ENCODE results near the gene SLC44A1.

Gene SLC44A1

DNA sequence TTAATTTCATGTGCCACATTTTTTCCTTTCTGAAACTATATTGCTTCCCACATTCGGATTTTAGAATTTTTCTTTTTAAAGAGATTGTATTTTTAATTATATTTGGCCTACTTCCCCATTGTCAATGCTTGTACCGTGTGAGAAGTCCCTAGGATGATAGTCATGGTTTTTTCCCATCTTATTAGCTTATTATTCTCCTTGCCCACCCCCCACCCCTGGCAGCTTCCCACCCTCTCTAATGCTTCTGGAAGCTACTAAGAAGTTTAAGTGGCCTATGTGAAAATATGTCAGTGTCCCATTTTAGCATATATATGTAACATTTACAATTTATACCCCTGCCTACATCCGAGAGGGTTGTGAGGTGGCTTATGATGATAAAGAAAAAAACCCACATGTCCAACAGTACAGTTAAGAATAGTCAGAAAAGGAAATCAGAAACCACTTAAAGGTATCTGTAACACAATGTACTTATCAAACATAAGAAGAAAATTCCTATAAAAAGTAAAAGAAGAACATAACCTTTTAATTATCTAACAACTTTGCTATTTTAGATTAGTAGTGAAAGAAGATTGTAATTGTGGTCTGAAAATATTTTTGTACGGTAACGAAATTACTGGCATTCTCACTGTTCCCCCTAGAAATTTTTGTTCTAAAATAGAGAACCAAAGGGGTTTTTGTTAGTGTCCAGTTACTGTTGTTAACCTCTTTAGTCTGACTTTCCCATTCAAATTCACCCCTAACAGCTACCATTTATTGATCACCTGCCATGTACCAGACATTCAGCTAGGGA lies 62.1 kb downstream of the SLC44A1 start:
- no peak for DNase-seq

GRCh38 chr9:105307591-105308130 lies 63.2 kb downstream of the SLC44A1 start:
- DNase-seq: no peak

DNA sequence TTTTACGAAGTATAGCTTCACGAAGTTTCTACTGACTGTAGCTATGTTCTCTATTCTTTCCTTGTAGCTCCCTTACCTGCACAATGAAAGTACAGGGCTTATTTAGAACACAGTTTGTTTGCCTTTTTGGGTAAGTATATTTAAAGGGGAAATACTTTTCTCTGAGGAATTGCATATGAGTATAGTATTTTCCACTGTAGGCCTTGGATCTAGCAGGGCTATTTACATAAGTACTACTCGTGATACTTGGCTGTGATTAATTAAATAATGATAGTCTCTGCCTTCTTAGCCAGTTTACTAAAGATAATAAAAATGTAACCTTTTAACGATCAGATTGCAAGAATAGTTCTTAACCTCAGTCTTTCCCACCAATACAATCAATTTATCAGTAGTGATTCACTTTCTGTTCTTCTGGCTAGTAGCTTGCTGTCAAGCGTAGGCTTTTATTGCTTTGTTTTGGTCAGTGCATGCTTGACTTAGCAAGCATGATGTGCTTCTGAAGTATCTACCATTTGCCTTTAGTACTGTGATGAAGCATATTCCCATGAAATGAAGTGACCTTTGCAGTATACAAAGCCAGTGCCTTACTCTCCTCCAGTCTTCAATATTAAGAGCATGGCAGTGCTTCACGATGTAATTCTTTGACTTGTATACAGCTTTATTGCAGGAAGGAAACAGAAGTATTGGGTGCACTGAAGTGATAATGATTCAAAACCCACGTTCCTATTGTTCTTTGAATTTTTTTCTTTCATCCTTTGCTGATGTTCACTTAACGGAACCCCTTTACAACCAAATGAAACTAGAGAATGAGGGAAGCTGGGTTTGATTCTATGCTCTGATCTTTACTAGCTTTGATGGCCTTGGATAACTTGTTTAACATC lies 64.2 kb downstream of the SLC44A1 start:
- no peak for DNase-seq

GRCh38 chr9:105309531-105309931 lies 65.1 kb downstream of the SLC44A1 start:
- no peak for DNase-seq

DNA sequence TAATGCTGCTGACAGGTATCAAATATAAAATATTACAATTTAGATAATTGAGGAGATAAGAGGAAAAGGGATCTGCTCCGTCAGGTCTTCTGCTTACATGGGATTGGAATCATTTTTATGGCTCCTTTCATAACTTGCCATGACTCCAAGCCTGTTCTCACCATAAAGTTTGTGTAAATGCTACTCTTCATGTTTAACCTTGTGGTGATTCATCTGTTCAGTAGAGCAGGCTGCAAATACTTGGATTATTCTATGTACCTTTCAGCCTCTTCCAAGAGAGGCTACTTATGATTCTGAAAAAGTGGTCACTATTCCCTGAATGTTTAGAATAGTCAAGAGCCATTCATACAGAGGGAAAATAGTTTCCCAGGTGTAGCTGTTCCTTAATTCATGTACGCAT lies 66.9 kb downstream of the SLC44A1 start:
- DNase-seq: no peak

GRCh38 chr9:105313238-105313637 lies 68.8 kb downstream of the SLC44A1 start:
- no peak for DNase-seq

GRCh38 chr9:105316703-105317102 lies 72.3 kb downstream of the SLC44A1 start:
- DNase-seq: no peak

DNA sequence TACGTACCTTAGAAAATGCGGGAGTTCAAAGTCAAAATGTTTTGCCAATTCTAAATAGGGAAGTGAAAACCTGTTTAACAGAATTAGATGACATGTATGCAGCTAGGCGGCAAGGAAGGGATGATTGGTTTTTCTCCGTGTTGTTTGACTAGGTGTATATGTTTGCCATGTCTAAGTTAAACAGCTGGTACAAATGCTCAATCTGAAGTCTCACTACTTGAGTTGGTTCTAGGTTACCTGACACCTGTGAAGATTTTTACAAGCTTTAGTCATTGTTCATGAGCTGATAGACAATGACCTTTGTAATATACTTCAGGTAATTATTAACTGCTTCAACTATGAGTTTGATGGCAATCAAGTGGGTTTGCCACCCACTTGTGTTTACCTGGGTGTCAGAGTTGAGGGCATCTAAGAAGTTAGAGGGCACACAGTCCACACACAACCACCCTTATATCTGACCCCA lies 74.3 kb downstream of the SLC44A1 start:
- DNase-seq: no peak

DNA sequence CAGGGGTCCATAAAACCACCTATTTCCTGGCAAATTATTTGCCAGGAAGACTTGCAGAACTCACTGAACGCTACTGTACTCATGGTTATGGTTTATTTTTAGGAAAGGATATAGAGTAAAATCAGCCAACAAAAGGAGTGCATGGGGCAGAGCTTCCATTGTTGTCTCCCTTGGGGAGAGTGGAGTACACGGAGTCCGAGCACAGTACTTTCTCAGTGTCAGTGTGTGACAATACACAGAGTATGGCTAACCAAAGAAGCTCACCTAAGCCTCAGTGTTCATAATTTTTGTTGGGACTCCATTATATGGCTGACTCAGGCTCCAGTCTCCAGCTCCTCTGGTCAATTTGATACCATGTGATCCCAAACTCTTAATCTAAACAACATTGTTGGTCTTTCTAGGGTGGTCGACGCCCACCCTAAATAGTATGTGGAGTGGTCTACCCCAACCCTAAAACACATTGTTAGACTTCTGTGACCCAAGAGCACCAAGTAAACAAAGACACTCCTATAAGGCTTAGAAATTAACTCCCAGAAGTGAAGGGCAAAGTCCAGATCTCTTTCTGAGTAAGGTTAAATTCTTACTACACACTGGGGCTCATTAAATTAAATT lies 74.9 kb downstream of the SLC44A1 start:
- DNase-seq: no peak

DNA sequence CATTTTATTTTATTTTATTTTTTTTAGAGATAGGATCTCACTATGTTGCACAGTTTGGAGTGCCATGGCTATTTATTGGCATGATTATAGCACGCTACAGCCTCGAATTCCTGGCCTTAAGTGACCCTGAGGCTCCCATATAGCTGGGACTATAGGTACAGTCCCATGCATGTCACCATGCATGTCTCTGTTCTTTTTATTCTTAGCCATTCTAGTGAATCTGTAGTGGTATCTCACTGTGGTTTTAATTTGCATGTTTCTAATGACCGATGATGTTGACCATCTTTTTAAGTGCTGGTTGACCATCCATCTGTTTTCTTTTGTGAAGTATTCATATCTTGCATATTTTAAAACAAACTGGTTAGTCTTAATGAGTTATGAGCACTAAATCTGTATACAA lies 76.1 kb downstream of the SLC44A1 start:
- no peak for DNase-seq

- no peak for DNase-seq
Measured at GRCh38 chr9:105328296-105328695, 83.8 kb downstream of the SLC44A1 start.

GRCh38 chr9:105328872-105329718 lies 84.6 kb downstream of the SLC44A1 start:
- DNase-seq: no peak

GRCh38 chr9:105329719-105330062 lies 85.2 kb downstream of the SLC44A1 start:
- no peak for DNase-seq

DNA sequence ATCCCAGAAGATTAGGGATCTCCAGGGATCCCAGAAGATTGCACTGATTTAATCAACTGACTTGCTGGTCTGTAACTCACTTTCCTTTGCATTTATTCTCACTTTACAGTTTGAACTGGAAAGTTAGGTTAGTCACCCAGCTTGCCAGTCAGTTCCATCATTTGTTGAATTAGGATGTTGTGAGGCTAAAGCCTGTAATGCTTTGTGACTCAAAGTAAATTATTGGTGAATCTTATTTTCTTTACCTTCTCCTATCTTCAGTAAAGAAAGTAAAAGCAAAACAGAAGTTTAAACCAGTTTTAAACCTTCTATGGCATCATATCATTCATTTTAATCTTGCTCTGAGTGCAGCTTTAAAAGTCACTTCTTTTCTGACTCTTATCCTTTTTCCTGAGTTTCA lies 85.8 kb downstream of the SLC44A1 start:
- DNase-seq: no peak

- no peak for DNase-seq
Measured at GRCh38 chr9:105330755-105331154, 86.3 kb downstream of the SLC44A1 start.

DNA sequence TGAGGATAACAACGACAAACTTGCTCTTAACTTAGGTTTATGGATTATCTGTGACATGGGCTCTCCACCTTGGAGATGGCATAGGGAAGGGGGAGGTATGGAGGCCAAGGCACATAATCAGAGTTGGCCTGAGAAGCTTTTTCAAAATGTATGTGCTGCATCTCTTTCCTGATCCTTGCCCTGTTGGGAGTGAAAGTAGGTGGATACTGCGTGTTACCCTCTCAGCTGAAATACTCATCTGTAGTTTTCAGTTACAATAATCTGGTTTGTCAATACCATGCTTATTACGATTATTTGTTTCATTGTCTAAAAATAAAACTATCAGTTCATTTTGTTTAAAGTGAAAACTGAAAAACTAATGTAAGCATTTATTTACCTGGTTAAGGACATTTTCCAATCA lies 86.7 kb downstream of the SLC44A1 start:
- no peak for DNase-seq

GRCh38 chr9:105331755-105332154 lies 87.3 kb downstream of the SLC44A1 start:
- DNase-seq: no peak

DNA sequence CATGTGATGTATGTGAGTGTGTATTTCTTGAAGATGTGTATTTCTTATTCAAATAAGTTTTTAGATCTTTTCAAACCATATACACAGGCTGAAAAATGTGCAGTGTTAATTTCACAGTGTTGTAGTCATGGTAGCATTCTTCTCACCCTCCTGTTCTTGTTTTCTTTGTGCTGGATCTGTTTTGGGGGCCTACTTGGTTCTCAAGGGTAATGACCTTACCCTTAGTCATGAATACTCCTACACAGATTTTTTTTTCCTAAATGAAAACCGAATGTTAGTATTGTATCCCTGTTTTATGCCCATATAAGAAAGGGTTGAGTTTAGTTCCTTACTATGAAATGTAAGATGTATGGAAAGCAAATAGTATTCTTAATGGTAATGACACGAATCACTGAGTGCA lies 88.0 kb downstream of the SLC44A1 start:
- no peak for DNase-seq

DNA sequence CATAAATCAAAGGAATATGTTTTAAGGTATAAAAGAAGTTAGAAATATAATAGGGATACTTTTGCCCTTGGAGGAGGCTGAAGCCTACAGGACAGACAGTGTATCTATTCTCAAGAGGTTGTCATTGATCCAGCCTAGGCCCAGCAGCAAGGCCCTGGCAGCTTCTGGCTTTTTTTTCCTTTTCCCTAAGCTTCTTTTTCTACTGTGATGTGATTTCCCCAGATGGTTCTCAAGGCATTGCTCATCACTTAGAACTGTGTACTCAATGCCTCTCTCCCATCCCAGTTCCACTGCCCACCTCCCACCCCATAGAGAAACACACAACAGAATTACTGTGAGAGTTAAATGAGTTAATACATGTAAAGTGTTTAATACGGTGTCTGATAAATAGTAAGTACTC lies 88.6 kb downstream of the SLC44A1 start:
- no peak for DNase-seq

DNA sequence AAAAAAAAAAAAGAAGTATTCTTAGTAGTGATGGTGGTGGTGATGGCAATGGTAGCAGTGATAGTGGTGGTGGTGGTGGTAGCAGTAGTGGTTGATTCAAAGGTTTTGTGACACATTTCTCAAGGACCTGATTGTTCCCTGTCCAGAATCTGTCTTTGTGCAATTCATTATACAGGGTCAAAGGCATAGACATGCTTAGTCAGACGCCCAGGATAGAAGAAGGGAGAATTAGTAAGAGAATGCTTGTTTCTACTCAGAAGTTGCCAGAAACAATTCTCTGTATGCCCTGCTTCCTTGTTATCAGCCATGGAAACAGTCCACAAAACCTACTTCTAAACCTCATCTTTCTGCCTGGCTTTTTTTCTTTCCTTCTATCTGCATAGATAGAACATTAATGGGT lies 89.4 kb downstream of the SLC44A1 start:
- DNase-seq: no peak

DNA sequence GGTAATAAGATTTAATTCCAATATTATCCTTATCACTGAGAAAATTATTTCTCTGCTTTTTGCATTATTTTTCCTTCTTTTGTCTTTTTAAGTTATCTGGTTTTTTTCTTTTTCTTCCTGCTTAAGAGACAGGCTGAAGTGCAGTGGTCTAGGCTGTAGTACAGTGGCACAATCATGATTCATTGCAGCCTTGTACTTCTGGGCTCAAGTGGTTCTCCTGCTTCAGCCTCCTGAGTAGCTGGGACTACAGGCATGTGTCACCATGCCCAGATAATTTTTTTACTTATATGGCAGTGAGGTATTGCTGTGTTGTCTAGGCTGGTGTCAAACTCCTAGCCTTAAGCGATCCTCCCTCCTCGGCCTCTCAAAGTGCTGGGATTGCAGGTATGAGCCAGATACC lies 93.9 kb downstream of the SLC44A1 start:
- no peak for DNase-seq

DNA sequence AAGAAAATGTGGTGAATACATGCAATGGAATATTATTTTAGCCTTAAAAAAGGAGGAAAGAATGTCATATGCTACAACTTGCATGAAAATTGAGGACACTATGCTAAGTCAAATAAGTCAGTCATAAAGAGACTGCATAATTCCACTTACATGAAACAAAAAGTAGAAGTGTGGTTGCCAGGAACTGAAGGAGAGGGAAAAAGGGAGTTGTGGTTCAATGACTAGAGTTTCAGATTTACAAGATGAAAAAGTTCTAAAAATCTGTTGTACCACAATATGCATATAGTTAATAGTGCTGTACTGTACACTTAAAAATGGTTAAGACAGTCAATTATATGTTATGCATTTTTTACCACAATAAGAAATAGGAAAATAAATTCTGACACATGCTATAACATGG lies 95.4 kb downstream of the SLC44A1 start:
- no peak for DNase-seq

All from GDM1 (cell line).